Omental fat pad (tissue), 4 donors: ENCODE measurements around the gene GPA33. TPM values are rescaled to one million over a fixed set of nuclear protein-coding genes. Genes with fewer than 3 reads are reported as not detected.

Source experiments
- ATAC-seq: fragments of 150-250 bp; one replicate; pipeline ENCODE4 v1.9.1; 2016; ENCODE audit warnings: mild to moderate bottlenecking, moderate library complexity; ENCODE audit not compliant: low FRiP score
- DNase-seq: peaks from one replicate; pipeline ENCODE4 v3.0.0-alpha.2; 2019; ENCODE audit warnings: low spot score
- CTCF ChIP-seq, 3 donors: fragments of 450-650 bp; IDR thresholded peaks; one replicate each; pipeline ENCODE4 v1.5.1; 2016 to 2017; ENCODE audit warnings: antibody characterized with exemption in 3 of 3, mild to moderate bottlenecking in 3 of 3, moderate library complexity in 2 of 3
- total RNA-seq, 4 donors: library from RNA; depleted of rRNA; stranded (reverse); fragments of >200 nt; gene quantifications; one replicate each; pipeline ENCODE4 v1.1.0, GENCODE V29; 2016

Gene GPA33
- total RNA-seq, 4 donors from 2014 or later = 0.37 to 0.72 TPM; not detected in 2

GRCh38 chr1:167060141-167061072, 29.8 kb downstream of the GPA33 start:
- DNase-seq (no peak), ATAC-seq (no peak)
- no peak for TF ChIP-seq CTCF (IDR thresholded peaks at IDR 0.05)

GRCh38 chr1:167059809-167060107, 30.4 kb downstream of the GPA33 start:
- no peak for ATAC-seq

GRCh38 chr1:167059045-167059808, 30.9 kb downstream of the GPA33 start:
- ATAC-seq = peak; percentile 78
- peak; percentile 74 for DNase-seq
- TF ChIP-seq CTCF (IDR thresholded peaks at IDR 0.05) = peak in 1 of 3 donors; percentile 84

More at GRCh38 chr1:167059809-167060107, 30.4 kb downstream of the GPA33 start:
- no peak for TF ChIP-seq CTCF (IDR thresholded peaks at IDR 0.05)
- no peak for DNase-seq

GRCh38 chr1:167057241-167057688, 32.9 kb downstream of the GPA33 start:
- no peak for DNase-seq

GRCh38 chr1:167056529-167057231, 33.5 kb downstream of the GPA33 start:
- TF ChIP-seq CTCF (IDR thresholded peaks at IDR 0.05) = no peak
- no peak for DNase-seq
- no peak for ATAC-seq

More at GRCh38 chr1:167057241-167057688, 32.9 kb downstream of the GPA33 start:
- TF ChIP-seq CTCF (IDR thresholded peaks at IDR 0.05) = no peak
- peak; percentile 45 for ATAC-seq

- no peak for DNase-seq
- no peak for TF ChIP-seq CTCF (IDR thresholded peaks at IDR 0.05)
Observed at GRCh38 chr1:167054946-167055630, 35.1 kb downstream of the GPA33 start.

More at GRCh38 chr1:167054946-167055630, 35.1 kb downstream of the GPA33 start:
- ATAC-seq = no peak
